IMR-90 (cell line): ENCODE results near the gene THSD7B. TPM values are rescaled to one million over a fixed set of nuclear protein-coding genes. Genes with fewer than 3 reads are reported as not detected.

Source experiments
- ATAC-seq: fragments of 200-7000 bp; cut with Tn5 transposase; 2 replicates; pipeline ENCODE4 v1.9.1; 2020; ENCODE audit warnings: low read depth, mild to moderate bottlenecking, moderate library complexity
- BruUV-seq: library from RNA; stranded (reverse); fragments of 400-500 nt; replicated peaks from 2 replicates; lab custom pipeline; 2021; lab: Mats Ljungman, UMichigan
- CTCF ChIA-PET: fragments of 300-600 bp; formaldehyde crosslinking; extraction: SDS; loops from one replicate; lab custom pipeline; 2021; ENCODE audit warnings: antibody characterized with exemption; lab: Yijun Ruan, JAX
- POLR2A ChIA-PET: fragments of 300-600 bp; sonication (Branson Sonifier 250); formaldehyde crosslinking; loops from one replicate; lab custom pipeline; 2022; ENCODE audit warnings: antibody characterized with exemption; ENCODE audit not compliant: unreplicated experiment; lab: Charles Lee
- DNase-seq: peaks from one replicate; pipeline ENCODE4 v3.0.0; 2013
- H2AFZ ChIP-seq: replicated peaks from 2 replicates; pipeline ENCODE3; 2013; ENCODE audit warnings: low read length, mild to moderate bottlenecking; ENCODE audit not compliant: poor library complexity
- H2AK5ac ChIP-seq: 2 replicates; pipeline ENCODE4 v1.6.1; 2013; ENCODE audit warnings: low read depth, low read length, inconsistent platforms
- H2AK9ac ChIP-seq: replicated peaks from 2 replicates; pipeline ENCODE3; 2013; ENCODE audit warnings: mild to moderate bottlenecking, low read depth, low read length, moderate library complexity; ENCODE audit not compliant: poor library complexity
- H2BK120ac ChIP-seq: 2 replicates; pipeline ENCODE4 v1.6.1; 2013; ENCODE audit warnings: low read depth, low read length, inconsistent platforms
- H2BK15ac ChIP-seq: 3 replicates; pipeline ENCODE4 v1.6.1; 2013; ENCODE audit warnings: low read depth, low read length, inconsistent platforms
- H2BK20ac ChIP-seq: 2 replicates; pipeline ENCODE4 v1.6.1; 2013; ENCODE audit warnings: low read depth, mild to moderate bottlenecking, inconsistent platforms, low read length, moderate library complexity
- H2BK5ac ChIP-seq: 2 replicates; pipeline ENCODE4 v1.6.1; 2013; ENCODE audit warnings: mild to moderate bottlenecking, low read depth, low read length, inconsistent platforms; ENCODE audit not compliant: poor library complexity, severe bottlenecking
- H3K14ac ChIP-seq: replicated peaks from 2 replicates; pipeline ENCODE4 v1.6.1; 2013; ENCODE audit warnings: low read depth, low read length, inconsistent platforms
- H3K18ac ChIP-seq: 2 replicates; pipeline ENCODE4 v1.6.1; 2013; ENCODE audit warnings: low read depth, low read length, control low read depth
- H3K23ac ChIP-seq: 2 replicates; pipeline ENCODE4 v1.6.1; 2013; ENCODE audit warnings: low read depth, low read length, inconsistent platforms
- H3K27ac ChIP-seq: 2 replicates; pipeline ENCODE4 v1.5.1; 2013; ENCODE audit warnings: mild to moderate bottlenecking, control low read depth, low read length; ENCODE audit not compliant: insufficient read depth
- H3K27me3 ChIP-seq: 2 replicates; pipeline ENCODE4 v1.6.1; 2013; ENCODE audit warnings: low read length; ENCODE audit not compliant: control insufficient read depth, insufficient read depth
- H3K36me3 ChIP-seq: 2 replicates; pipeline ENCODE4 v1.6.1; 2013; ENCODE audit warnings: low read length, mixed read lengths; ENCODE audit not compliant: control insufficient read depth, insufficient read depth
- H3K4ac ChIP-seq: 2 replicates; pipeline ENCODE4 v1.6.1; 2013; ENCODE audit warnings: low read depth, low read length, inconsistent platforms
- H3K4me1 ChIP-seq: 2 replicates; pipeline ENCODE4 v1.6.1; 2013; ENCODE audit warnings: low read length, mixed read lengths; ENCODE audit not compliant: control insufficient read depth, insufficient read depth
- H3K4me2 ChIP-seq: 2 replicates; pipeline ENCODE4 v1.6.1; 2013; ENCODE audit warnings: low read depth, mild to moderate bottlenecking, control low read depth, low read length, moderate library complexity
- H3K4me3 ChIP-seq: 2 replicates; pipeline ENCODE4 v1.5.1; 2013; ENCODE audit warnings: low read depth, mild to moderate bottlenecking, control low read depth, low read length, moderate library complexity; ENCODE audit not compliant: insufficient read depth
- H3K56ac ChIP-seq: 2 replicates; pipeline ENCODE4 v1.6.1; 2013; ENCODE audit warnings: low read length, inconsistent platforms; ENCODE audit not compliant: insufficient read depth; ENCODE audit errors: extremely low read depth
- H3K79me1 ChIP-seq, 2 experiments: 2 replicates each; pipeline ENCODE4 v1.6.1; 2013; ENCODE audit warnings: low read length in 2 of 2, inconsistent platforms in 1 of 2, low read depth in 1 of 2
- H3K9ac ChIP-seq: 2 replicates; pipeline ENCODE4 v1.6.1; 2013; ENCODE audit warnings: low read depth, low read length, control low read depth
- H3K9me1 ChIP-seq: 2 replicates; pipeline ENCODE4 v1.6.1; 2013; ENCODE audit warnings: low read length, inconsistent platforms; ENCODE audit not compliant: insufficient read depth
- H3K9me3 ChIP-seq: 2 replicates; pipeline ENCODE4 v1.6.1; 2013; ENCODE audit warnings: low read length; ENCODE audit not compliant: control insufficient read depth, insufficient read depth
- H4K20me1 ChIP-seq: 2 replicates; pipeline ENCODE4 v1.6.1; 2013; ENCODE audit warnings: low read length, inconsistent platforms; ENCODE audit not compliant: insufficient read depth
- H4K5ac ChIP-seq: 2 replicates; pipeline ENCODE4 v1.6.1; 2013; ENCODE audit warnings: mild to moderate bottlenecking, low read depth, low read length, control low read depth
- H4K8ac ChIP-seq, 2 experiments: 2 replicates each; pipeline ENCODE4 v1.6.1; 2013; ENCODE audit warnings: low read depth in 2 of 2, low read length in 2 of 2, control low read depth in 1 of 2, inconsistent platforms in 1 of 2
- H4K91ac ChIP-seq: 2 replicates; pipeline ENCODE4 v1.6.1; 2013; ENCODE audit warnings: low read depth, low read length, inconsistent platforms; ENCODE audit not compliant: insufficient read depth
- FOS ChIP-seq: fragments of 150-350 bp; IDR thresholded peaks from 2 replicates; pipeline ENCODE4 v1.6.1; 2016; ENCODE audit warnings: low read depth, low read length
- MXI1 ChIP-seq: IDR thresholded peaks from 2 replicates; pipeline ENCODE4 v1.6.1; 2012; ENCODE audit warnings: low read depth, mild to moderate bottlenecking, low read length, moderate library complexity, borderline replicate concordance
- RAD21 ChIP-seq: IDR thresholded peaks from 2 replicates; pipeline ENCODE4 v1.6.1; 2012; ENCODE audit warnings: low read length, improper control_type of control experiment
- USF2 ChIP-seq: fragments of 150-350 bp; IDR thresholded peaks from 2 replicates; pipeline ENCODE4 v1.6.1; 2017; ENCODE audit warnings: mild to moderate bottlenecking, antibody characterized with exemption, low read length, low read depth
- WGBS, 2 experiments: methylation state at CpG; one replicate each; pipeline versions ENCODE4 v1.1.5 to v1.1.7; 2013; ENCODE audit warnings: missing lambda C conversion rate in 2 of 2; ENCODE audit not compliant: insufficient read length in 1 of 2; ENCODE audit errors: extremely low coverage in 2 of 2; 5-methylcytosine and 5-hydroxymethylcytosine counted together
- dilution Hi-C: fragments of 300-500 bp; cut with HindIII; formaldehyde crosslinking; loops from one replicate; pipeline ENCODE4 v1.14.3; 2018; ENCODE audit warnings: low sequenced_read_pairs; ENCODE audit not compliant: unreplicated experiment
- in situ Hi-C: fragments of 300-500 bp; cut with MboI; formaldehyde crosslinking; loops from 3 replicates; pipeline ENCODE4 v1.14.3; 2019; ENCODE audit warnings: low sequenced_read_pairs, inconsistent platforms, mixed read lengths
- intact Hi-C: fragments of 100-400 bp; cut with micrococcal nuclease; formaldehyde crosslinking; loops from 2 replicates; pipeline ENCODE4 v1.10.0; 2022
- polyA plus RNA-seq, 3 experiments: library from polyadenylated mRNA; depleted of rRNA; stranded (reverse); fragments of >200 nt; gene quantifications; 2 replicates each; pipeline ENCODE4 v1.2.3, GENCODE V29; 2012; ENCODE audit warnings: low replicate concordance in 1 of 3
- total RNA-seq: library from RNA; depleted of rRNA; stranded (reverse); fragments of >200 nt; gene quantifications from 2 replicates; pipeline ENCODE4 v1.2.3, GENCODE V29; 2012

The THSD7B gene
- total and polyA plus RNA-seq, 2 of the 4 experiments (the other 2 are of a cell fraction): not detected

- TF ChIP-seq MXI1: no peak
Observed at GRCh38 chr2:137522620-137523011, 757.3 kb downstream of the THSD7B start (continued).

GRCh38 chr2:137523931-137524330, 758.6 kb downstream of the THSD7B start:
- no peaks in the 10 kb centered on the region for H3K79me1 ChIP-seq
- no peaks in the 10 kb centered on the region for H3K36me3 ChIP-seq
- no peak overlapping the region for H3K56ac ChIP-seq
- no peak overlapping the region for H2BK5ac ChIP-seq
- TF ChIP-seq RAD21: no peak
- TF ChIP-seq FOS: no peak
- no peak for TF ChIP-seq USF2
- DNase-seq (no peak), ATAC-seq (no peak)
- no peak overlapping the region for H2BK20ac ChIP-seq
- H3K14ac ChIP-seq: no peak overlapping the region
- in situ Hi-C loops: no loop called here
- no peak overlapping the region for H4K91ac ChIP-seq
- H2BK120ac ChIP-seq: no peak overlapping the region
- no TSS peak for BruUV-seq
- no peak overlapping the region for H3K4ac ChIP-seq
- H2BK15ac ChIP-seq: no peak overlapping the region
- no peak overlapping the region for H3K23ac ChIP-seq
- dilution Hi-C loops: no loop called here
- H3K9me3 ChIP-seq: peaks cover 3% of the 10 kb centered on the region; the same call in 1 of the 2 replicates
- ChIA-PET CTCF (no interaction called here), POLR2A (no interaction called here)
- H2AFZ ChIP-seq: no peak overlapping the region
- H3K9me1 ChIP-seq: no peaks in the 10 kb centered on the region
- intact Hi-C loops: no loop called here
- no peaks in the 10 kb centered on the region for H3K4me1 ChIP-seq
- H3K4me3 ChIP-seq: no peak overlapping the region
- WGBS, 2 experiments: no CpG with 5 or more reads among the region's 3 CpGs
- H4K20me1 ChIP-seq: no peaks in the 10 kb centered on the region
- H3K18ac ChIP-seq: no peak overlapping the region
- no peaks in the 10 kb centered on the region for H3K27me3 ChIP-seq
- no peak overlapping the region for H2AK5ac ChIP-seq
- no peak overlapping the region for H4K8ac ChIP-seq
- no peak overlapping the region for H3K27ac ChIP-seq
- H4K5ac ChIP-seq: no peak overlapping the region
- H2AK9ac ChIP-seq: no peak overlapping the region
- no peak overlapping the region for H3K4me2 ChIP-seq
- H3K9ac ChIP-seq: no peak overlapping the region
